ENCODE results near the gene ANKRD23.
A peak's percentile ranks its signal among the peaks of the same experiment; 100 is the strongest.

The ANKRD23 gene

GRCh38 chr2:96792772-96793749, 50.8 kb downstream of the ANKRD23 start:
- DNase-seq, result no peak

- DNase-seq, result no peak
Measured at GRCh38 chr2:96789245-96789617, 54.6 kb downstream of the ANKRD23 start.

GRCh38 chr2:96788442-96789244, 55.2 kb downstream of the ANKRD23 start:
- peak in 2 of 3 experiments; percentile 13 to 85 for DNase-seq

All from NCI-H1417 (cell line).